Testis (tissue), 2 donors: ENCODE results near the gene RAD51C.

Experiments used
- CTCF ChIP-seq, 3 experiments: fragments of 450-650 bp in 2 of 3; fragments of 200-600 bp in 1 of 3; sonication (generic) in 1 of 3; IDR thresholded peaks; one replicate each; pipeline ENCODE4 v1.5.1; 2016 to 2019; ENCODE audit warnings: antibody characterized with exemption in 3 of 3, mild to moderate bottlenecking in 2 of 3, moderate library complexity in 1 of 3
- POLR2A ChIP-seq: fragments of 450-650 bp; IDR thresholded peaks from one replicate; pipeline ENCODE4 v1.6.1; 2017; ENCODE audit warnings: antibody characterized with exemption, mild to moderate bottlenecking, moderate library complexity

GRCh38 chr17:58677194-58677880 lies 15.1 kb upstream of the RAD51C start:
- no peak for TF ChIP-seq CTCF (IDR thresholded peaks at IDR 0.05)
- TF ChIP-seq POLR2A: no peak
